BJ (cell line): ENCODE measurements around the gene NOG. TPM values are rescaled to one million over a fixed set of nuclear protein-coding genes. Genes with fewer than 3 reads are reported as not detected.

Experiments
- CTCF ChIA-PET: fragments of 350-600 bp; formaldehyde crosslinking; extraction: SDS; loops from one replicate; lab custom pipeline; 2021; ENCODE audit warnings: antibody characterized with exemption, inconsistent platforms; lab: Yijun Ruan, JAX
- POLR2A ChIA-PET: fragments of 300-600 bp; sonication (Branson Sonifier 250); formaldehyde crosslinking; extraction: SDS; loops from one replicate; lab custom pipeline; 2021; ENCODE audit warnings: antibody characterized with exemption; lab: Charles Lee
- DNase-seq: peaks from one replicate; pipeline ENCODE4 v3.0.0-alpha.2; 2011; ENCODE audit warnings: low read depth
- H3K27me3 ChIP-seq: 2 replicates; pipeline ENCODE4 v1.6.0; 2011; ENCODE audit warnings: low read length; ENCODE audit not compliant: control insufficient read depth, insufficient read depth
- H3K36me3 ChIP-seq: 2 replicates; pipeline ENCODE4 v1.5.1; 2011; ENCODE audit warnings: low read length; ENCODE audit not compliant: control insufficient read depth, insufficient read depth
- H3K4me3 ChIP-seq: 2 replicates; pipeline ENCODE4 v1.5.1; 2011; ENCODE audit warnings: low read depth, mild to moderate bottlenecking, control low read depth, low read length
- polyA plus RNA-seq: library from polyadenylated mRNA; depleted of rRNA; stranded (reverse); fragments of >200 nt; gene quantifications from 2 replicates; pipeline ENCODE4 v1.2.3, GENCODE V29; 2011
- TF ChIP-seq, protein P1 (sequence below): IDR thresholded peaks from 2 replicates; pipeline ENCODE4 v1.5.1; 2011; ENCODE audit warnings: low read depth, mild to moderate bottlenecking, control low read depth, inconsistent platforms, low read length, moderate library complexity; ENCODE audit not compliant: insufficient read depth

NOG gene
- polyA plus RNA-seq, 1 experiment: 0.49 TPM

- Histone ChIP-seq H3K4me3 (no peak overlapping the region), H3K27me3 (peaks cover 5% of the 10 kb centered on the region; the same call in 1 of the 2 replicates), H3K36me3 (no peaks in the 10 kb centered on the region; the same call in 1 of the 2 replicates)
- no peak for DNase-seq
- CTCF ChIA-PET: no interaction called here
- POLR2A ChIA-PET: no interaction called here
- TF ChIP-seq, protein P1, sequence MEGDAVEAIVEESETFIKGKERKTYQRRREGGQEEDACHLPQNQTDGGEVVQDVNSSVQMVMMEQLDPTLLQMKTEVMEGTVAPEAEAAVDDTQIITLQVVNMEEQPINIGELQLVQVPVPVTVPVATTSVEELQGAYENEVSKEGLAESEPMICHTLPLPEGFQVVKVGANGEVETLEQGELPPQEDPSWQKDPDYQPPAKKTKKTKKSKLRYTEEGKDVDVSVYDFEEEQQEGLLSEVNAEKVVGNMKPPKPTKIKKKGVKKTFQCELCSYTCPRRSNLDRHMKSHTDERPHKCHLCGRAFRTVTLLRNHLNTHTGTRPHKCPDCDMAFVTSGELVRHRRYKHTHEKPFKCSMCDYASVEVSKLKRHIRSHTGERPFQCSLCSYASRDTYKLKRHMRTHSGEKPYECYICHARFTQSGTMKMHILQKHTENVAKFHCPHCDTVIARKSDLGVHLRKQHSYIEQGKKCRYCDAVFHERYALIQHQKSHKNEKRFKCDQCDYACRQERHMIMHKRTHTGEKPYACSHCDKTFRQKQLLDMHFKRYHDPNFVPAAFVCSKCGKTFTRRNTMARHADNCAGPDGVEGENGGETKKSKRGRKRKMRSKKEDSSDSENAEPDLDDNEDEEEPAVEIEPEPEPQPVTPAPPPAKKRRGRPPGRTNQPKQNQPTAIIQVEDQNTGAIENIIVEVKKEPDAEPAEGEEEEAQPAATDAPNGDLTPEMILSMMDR: no peak
Measured at GRCh38 chr17:56604691-56605290, 11.3 kb downstream of the NOG start.

DNA sequence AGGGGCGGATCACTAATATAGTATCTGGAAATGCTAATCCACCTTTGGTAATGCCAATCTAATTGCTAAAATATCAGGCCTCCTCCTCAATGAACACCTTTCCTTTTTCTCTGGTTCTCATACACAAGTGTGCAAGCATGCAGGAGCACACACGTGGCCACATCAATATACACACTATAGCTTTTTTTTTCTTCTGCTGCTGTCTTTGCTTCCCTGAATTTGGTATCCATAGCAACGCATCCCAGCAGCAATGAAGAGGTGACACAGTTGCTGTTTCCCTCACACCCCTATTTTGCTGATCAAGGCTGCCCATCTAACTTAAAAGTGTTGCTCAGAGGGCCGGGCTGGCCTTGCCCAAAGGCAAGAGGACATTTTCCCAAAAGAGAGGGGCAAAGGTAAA is 15.4 kb downstream of the NOG start:
- CTCF ChIA-PET: no interaction called here
- H3K27me3 ChIP-seq: 0 out of 2 replicates have a peak, but pooled peaks cover 4% of the 10 kb centered on the region
- H3K36me3 ChIP-seq: no peaks in the 10 kb centered on the region
- TF ChIP-seq, protein P1: no peak
- no peak for DNase-seq
- no peak overlapping the region for H3K4me3 ChIP-seq
- POLR2A ChIA-PET: no interaction called here

DNA sequence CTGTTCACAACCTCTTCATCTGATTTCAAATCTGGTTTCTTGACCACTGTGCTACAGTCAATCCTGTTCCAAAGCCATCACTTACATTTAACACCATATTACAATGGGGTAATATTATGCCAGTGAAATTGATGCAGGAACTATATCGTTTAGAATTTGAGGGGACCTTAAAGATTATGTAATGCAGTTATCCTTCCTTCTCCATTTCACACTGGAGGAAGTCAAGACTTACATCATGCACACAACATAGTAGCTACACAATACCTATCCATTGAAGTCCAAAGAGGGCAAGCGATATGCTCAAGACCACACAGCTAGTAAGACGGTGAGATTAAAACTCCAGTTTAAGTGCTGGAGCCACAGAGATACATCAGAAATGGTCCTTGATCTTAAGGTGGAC is 16.8 kb downstream of the NOG start:
- Histone ChIP-seq H3K36me3 (no peaks in the 10 kb centered on the region), H3K27me3 (0 out of 2 replicates have a peak, but pooled peaks cover 4% of the 10 kb centered on the region), H3K4me3 (no peak overlapping the region)
- ChIA-PET CTCF (interaction anchor here (1.9 kb wide), 1 partner anchor 20 kb away, joined by 6 read pairs; no protein-coding TSS in a partner anchor), POLR2A (no interaction called here)
- DNase-seq: no peak
- TF ChIP-seq, protein P1: no peak

- CTCF ChIA-PET: no interaction called here
- Histone ChIP-seq H3K36me3 (no peaks in the 10 kb centered on the region), H3K27me3 (no peaks in the 10 kb centered on the region; the same call in 1 of the 2 replicates), H3K4me3 (no peak overlapping the region)
- DNase-seq: no peak
- POLR2A ChIA-PET: no interaction called here
- TF ChIP-seq, protein P1: no peak
Measured at GRCh38 chr17:56613131-56613530, 19.6 kb downstream of the NOG start.

- CTCF ChIA-PET: no interaction called here
Measured at GRCh38 chr17:56614522-56614921, 21.0 kb downstream of the NOG start.

More at GRCh38 chr17:56614522-56614921, 21.0 kb downstream of the NOG start:
- no peak for DNase-seq
- H3K4me3 ChIP-seq: no peak overlapping the region
- TF ChIP-seq, protein P1: no peak
- no peaks in the 10 kb centered on the region; the same call in 1 of the 2 replicates for H3K27me3 ChIP-seq
- POLR2A ChIA-PET: no interaction called here
- no peaks in the 10 kb centered on the region for H3K36me3 ChIP-seq
